Smooth muscle cell of bladder (primary cell): ENCODE results near the gene MTHFD2L. TPM values are rescaled to one million over a fixed set of nuclear protein-coding genes. Genes with fewer than 3 reads are reported as not detected.

Experiments used
- total RNA-seq: library from RNA; depleted of rRNA; stranded (reverse); fragments of >200 nt; gene quantifications from 2 replicates; pipeline ENCODE4 v1.2.3, GENCODE V29; 2014

MTHFD2L gene
- total RNA-seq: 9.2 and 15.0 TPM in 2 replicates

DNA sequence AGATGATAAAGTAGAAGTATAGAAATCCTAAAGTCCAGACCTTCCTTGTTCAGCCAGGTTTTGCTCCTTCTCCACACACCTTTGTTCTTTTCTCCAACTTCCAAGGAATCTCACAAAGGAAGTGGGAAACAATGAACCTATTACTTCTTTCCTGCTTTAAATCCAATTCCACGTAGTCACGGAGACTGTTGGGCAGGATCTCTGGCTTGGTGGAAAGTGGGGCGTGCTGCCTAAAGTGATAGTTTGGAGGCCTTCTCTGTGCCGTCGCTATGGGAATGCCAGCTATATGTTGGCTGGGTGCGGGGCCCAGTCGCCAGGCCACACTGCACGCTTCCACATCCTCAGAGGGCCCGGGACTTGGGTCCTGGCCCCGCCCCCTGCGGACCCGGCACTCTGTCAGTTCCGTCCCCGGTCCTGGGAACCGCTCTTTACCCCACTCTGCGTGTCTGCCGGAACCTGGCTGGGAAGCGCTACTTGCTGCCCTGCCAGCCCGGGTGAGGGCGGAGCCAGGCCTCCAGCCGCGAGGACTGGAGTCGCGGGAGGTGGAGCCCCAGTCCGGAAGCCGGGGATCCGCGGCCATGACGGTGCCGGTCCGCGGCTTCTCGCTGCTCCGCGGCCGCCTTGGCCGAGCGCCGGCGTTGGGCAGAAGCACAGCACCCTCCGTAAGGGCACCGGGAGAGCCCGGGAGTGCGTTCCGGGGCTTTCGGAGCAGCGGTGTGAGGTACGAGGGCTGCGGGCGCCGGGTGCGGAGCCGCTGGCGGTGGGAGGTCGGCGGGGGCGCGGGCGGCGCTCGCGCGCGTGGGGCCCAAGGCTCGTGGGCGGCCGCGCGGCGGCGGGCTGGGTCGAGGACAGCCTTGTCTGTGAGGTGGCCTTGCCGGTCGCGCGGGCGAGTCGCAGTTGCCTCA lies at the start of gene MTHFD2L:
Gene MTHFD2L (plus strand): TSS at position 558 of the 905 bp plus-strand sequence. CDS start 21 bp downstream, at position 579.

DNA sequence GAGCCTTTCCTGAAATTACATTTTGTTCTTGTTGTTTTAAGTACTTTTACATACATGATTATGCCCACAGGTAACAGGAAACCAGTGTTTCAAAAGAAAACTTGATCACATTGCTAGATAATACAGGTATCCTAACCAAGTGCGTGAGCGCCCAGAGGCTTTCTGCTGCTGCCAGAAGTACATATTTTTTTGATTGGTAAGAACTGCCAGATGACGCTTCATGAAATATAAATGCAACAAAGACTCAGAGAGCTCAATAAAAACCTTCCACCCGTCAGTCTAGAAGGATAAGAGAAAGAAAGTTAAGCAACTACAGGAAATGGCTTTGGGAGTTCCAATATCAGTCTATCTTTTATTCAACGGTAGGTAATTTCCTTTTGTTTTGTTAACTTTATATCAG lies 150.3 kb downstream of the MTHFD2L start, which contains the start of gene EPGN:
Gene EPGN (plus strand): TSS at position 256 of the 400 bp plus-strand sequence. CDS start 64 bp downstream, at position 320.

Other genes starting within 250 kb of the MTHFD2L start
- gene PF4, start 176.1 kb upstream of the MTHFD2L start, total RNA-seq: 0.85 and 1.4 TPM in 2 replicates
- 0.09 TPM in 1 of 2 replicates, not detected in the other for gene PPBP, start 169.9 kb upstream of the MTHFD2L start, total RNA-seq
- gene CXCL5, start 159.4 kb upstream of the MTHFD2L start, total RNA-seq: 14.0 and 21.0 TPM in 2 replicates
- 4.0 and 18.5 TPM in 2 replicates for gene CXCL3, start 119.4 kb upstream of the MTHFD2L start, total RNA-seq
- 6.2 and 18.2 TPM in 2 replicates for gene CXCL2, start 58.9 kb upstream of the MTHFD2L start, total RNA-seq
- 0.85 and 4.8 TPM in 2 replicates for gene EPGN, start 150.4 kb downstream of the MTHFD2L start, total RNA-seq
- gene EREG, start 207.0 kb downstream of the MTHFD2L start, total RNA-seq: 0.28 and 8.4 TPM in 2 replicates